HepG2 (cell line): ENCODE results near the gene FARSB. TPM values are rescaled to one million over a fixed set of nuclear protein-coding genes. Genes with fewer than 3 reads are reported as not detected.

Experiments used
- ATAC-seq: fragments of 200-7000 bp; cut with Tn5 transposase; 3 replicates; pipeline ENCODE4 v1.9.1; 2020; ENCODE audit warnings: mild to moderate bottlenecking, moderate library complexity
- BruUV-seq: library from RNA; stranded (reverse); fragments of 400-500 nt; replicated peaks from 2 replicates; lab custom pipeline; 2021; lab: Mats Ljungman, UMichigan
- CTCF ChIA-PET: fragments of 300-600 bp; formaldehyde crosslinking; extraction: SDS; loops from one replicate; lab custom pipeline; 2021; ENCODE audit warnings: low total read pairs, inconsistent platforms, low intra/inter-chr PET ratio; lab: Yijun Ruan, JAX
- POLR2A ChIA-PET: fragments of 350-600 bp; sonication (Branson Sonifier 250); formaldehyde crosslinking; loops from one replicate; lab custom pipeline; 2020; ENCODE audit warnings: antibody characterized with exemption, inconsistent platforms; lab: Yijun Ruan, JAX
- DNase-seq: peaks from one replicate; pipeline ENCODE4 v3.0.0-alpha.2; 2015; ENCODE audit warnings: low spot score
- FAIRE-seq: peaks from 3 replicates; lab custom pipeline; 2011; peaks lifted over from hg19 to GRCh38; lab: Jason Lieb, UNC
- H2AFZ ChIP-seq: one replicate; pipeline ENCODE4 v1.6.1; 2011; ENCODE audit warnings: low read length, inconsistent platforms
- H3K27ac ChIP-seq: fragments of 300-600 bp; 3 replicates; pipeline ENCODE4 v1.8.0; 2011; ENCODE audit warnings: mixed run types, mild to moderate bottlenecking, mixed read lengths, low read length, inconsistent platforms; ENCODE audit not compliant: insufficient read depth; ENCODE audit errors: extremely low read length
- H3K27me3 ChIP-seq, 2 experiments: fragments of 200-600 bp in 1 of 2; 2 replicates in 1 of 2; 3 replicates in 1 of 2; pipeline versions ENCODE4 v1.6.0 to v1.8.0; 2011; ENCODE audit warnings: low read length in 2 of 2, mild to moderate bottlenecking in 2 of 2, moderate library complexity in 2 of 2, inconsistent platforms in 1 of 2; ENCODE audit not compliant: insufficient read depth in 2 of 2, control insufficient read depth in 1 of 2
- H3K36me3 ChIP-seq, 2 experiments: fragments of 200-600 bp in 1 of 2; replicated peaks in 1 of 2; 2 replicates in 1 of 2; 3 replicates in 1 of 2; pipeline versions ENCODE4 v1.5.1 to v1.8.0; 2011; ENCODE audit warnings: low read length in 2 of 2, inconsistent platforms in 1 of 2; ENCODE audit not compliant: insufficient read depth in 2 of 2, control insufficient read depth in 1 of 2
- H3K4me1 ChIP-seq: 2 replicates; pipeline ENCODE4 v1.5.1; 2012; ENCODE audit warnings: low read length, inconsistent platforms; ENCODE audit not compliant: insufficient read depth
- H3K4me2 ChIP-seq: 2 replicates; pipeline ENCODE4 v1.6.0; 2011; ENCODE audit warnings: low read depth, low read length, inconsistent platforms
- H3K4me3 ChIP-seq, 3 experiments: fragments of 200-600 bp in 1 of 3; sonication (generic), shearing (Covaris generic) in 1 of 3; replicated peaks in 1 of 3; 2 replicates each; pipeline ENCODE4 v1.5.1; 2011 to 2016; ENCODE audit warnings: low read length in 3 of 3, inconsistent platforms in 2 of 3, low read depth in 2 of 3, mild to moderate bottlenecking in 2 of 3, control low read depth in 1 of 3, mixed read lengths in 1 of 3; ENCODE audit not compliant: insufficient read depth in 1 of 3
- H3K79me2 ChIP-seq: one replicate; pipeline ENCODE4 v1.6.1; 2011; ENCODE audit warnings: low read length, inconsistent platforms; ENCODE audit not compliant: insufficient read depth
- H3K9ac ChIP-seq: 2 replicates; pipeline ENCODE4 v1.6.0; 2011; ENCODE audit warnings: mild to moderate bottlenecking, low read depth, low read length, inconsistent platforms; ENCODE audit not compliant: insufficient read depth
- H3K9me3 ChIP-seq: 2 replicates; pipeline ENCODE4 v1.5.1; 2012; ENCODE audit warnings: mild to moderate bottlenecking, low read length
- H4K20me1 ChIP-seq: 2 replicates; pipeline ENCODE4 v1.6.0; 2011; ENCODE audit warnings: inconsistent platforms, mild to moderate bottlenecking, low read length, moderate library complexity; ENCODE audit not compliant: insufficient read depth
- DZIP1 ChIP-seq: sonication (generic); formaldehyde crosslinking; IDR thresholded peaks from 2 replicates; pipeline ENCODE4 v1.5.0; 2020; ENCODE audit warnings: mild to moderate bottlenecking, missing genetic modification reagents
- FOSL2 ChIP-seq: sonication (generic); formaldehyde crosslinking; IDR thresholded peaks from 2 replicates; pipeline ENCODE4 v1.4.0; 2020; ENCODE audit warnings: missing genetic modification reagents
- FOXA3 ChIP-seq: IDR thresholded peaks from 2 replicates; pipeline ENCODE4 v1.6.1; 2016; ENCODE audit warnings: missing genetic modification reagents, missing compliant biosample characterization
- GATAD1 ChIP-seq: IDR thresholded peaks from 2 replicates; pipeline ENCODE4 v1.6.1; 2016; ENCODE audit warnings: missing genetic modification reagents, missing compliant biosample characterization
- HIVEP1 ChIP-seq: sonication (generic); formaldehyde crosslinking; IDR thresholded peaks from 2 replicates; pipeline ENCODE4 v1.4.0; 2020; ENCODE audit warnings: mild to moderate bottlenecking, missing genetic modification reagents
- KDM3A ChIP-seq: IDR thresholded peaks from 2 replicates; pipeline ENCODE4 v1.6.1; 2018; ENCODE audit warnings: low read depth, missing compliant biosample characterization
- MAFG ChIP-seq: sonication (generic); formaldehyde crosslinking; IDR thresholded peaks from 2 replicates; pipeline ENCODE4 v1.5.1; 2020; ENCODE audit warnings: mild to moderate bottlenecking, missing genetic modification reagents
- MED1 ChIP-seq: sonication (generic); formaldehyde crosslinking; IDR thresholded peaks from 2 replicates; pipeline ENCODE4 v1.4.0; 2020; ENCODE audit warnings: missing genetic modification reagents
- MEIS2 ChIP-seq: sonication (generic); formaldehyde crosslinking; IDR thresholded peaks from 2 replicates; pipeline ENCODE4 v1.9.0; 2021; ENCODE audit warnings: mild to moderate bottlenecking, missing genetic modification reagents
- NAIF1 ChIP-seq: sonication (generic); formaldehyde crosslinking; IDR thresholded peaks from 2 replicates; pipeline ENCODE4 v1.5.0; 2020; ENCODE audit warnings: mild to moderate bottlenecking, missing genetic modification reagents, borderline replicate concordance
- RARG ChIP-seq: sonication (generic); formaldehyde crosslinking; IDR thresholded peaks from 2 replicates; pipeline ENCODE4 v1.4.0; 2020; ENCODE audit warnings: low read depth, mild to moderate bottlenecking, missing genetic modification reagents
- SMARCC2 ChIP-seq: fragments of 450-650 bp; IDR thresholded peaks from 2 replicates; pipeline ENCODE4 v1.6.1; 2017; ENCODE audit warnings: antibody characterized with exemption, mild to moderate bottlenecking
- U2AF2 ChIP-seq: fragments of 200-400 bp; formaldehyde crosslinking; IDR thresholded peaks from 2 replicates; pipeline ENCODE4 v1.6.1; 2017; ENCODE audit warnings: low read depth, mild to moderate bottlenecking, low read length
- WIZ ChIP-seq: sonication (generic); formaldehyde crosslinking; IDR thresholded peaks from 2 replicates; pipeline ENCODE4 v1.5.1; 2020; ENCODE audit warnings: mild to moderate bottlenecking, missing genetic modification reagents
- ZNF256 ChIP-seq: sonication (generic); formaldehyde crosslinking; conservative IDR thresholded peaks from 2 replicates; pipeline ENCODE4 v1.4.0; 2020; ENCODE audit warnings: missing genetic modification reagents
- ZNF7 ChIP-seq: IDR thresholded peaks from 2 replicates; pipeline ENCODE4 v1.6.1; 2016; ENCODE audit warnings: missing biosample characterization, missing genetic modification reagents
- WGBS: methylation state at CpG from one replicate; pipeline ENCODE4 v1.1.6; 2017; ENCODE audit warnings: low lambda C conversion rate; 5-methylcytosine and 5-hydroxymethylcytosine counted together
- in situ Hi-C: cut with HindIII; loops from 2 replicates; pipeline ENCODE4 v1.10.0; 2017; ENCODE audit warnings: low pct_unique_long_range_greater_than_20kb; ENCODE audit not compliant: extremely low pct_ligation_motif_present
- intact Hi-C: fragments of 100-400 bp; cut with micrococcal nuclease; formaldehyde crosslinking; loops from one replicate; pipeline ENCODE4 v1.10.0; 2022; ENCODE audit not compliant: unreplicated experiment
- polyA plus RNA-seq, 8 experiments: library from polyadenylated mRNA; depleted of rRNA in 3 of 8; stranded (reverse) in 7 of 8; unstranded in 1 of 8; fragments of >200 nt; fragmentation: Illumina TruSeq in 4 of 8; extraction: Trizol in 4 of 8; gene quantifications; 2 replicates each; pipeline versions ENCODE4 v1.2.1 to v1.2.3, GENCODE V29; 2011 to 2016; ENCODE audit warnings: low read depth in 4 of 8, missing spikeins in 1 of 8, mixed read lengths in 1 of 8; ENCODE audit not compliant: insufficient read depth in 1 of 8
- total RNA-seq, 5 experiments: library from RNA; depleted of rRNA; stranded (reverse); fragments of >200 nt; fragmentation: Illumina TruSeq; extraction: Trizol; gene quantifications; 2 replicates each; pipeline ENCODE4 v1.2.3, GENCODE V29; 2016; ENCODE audit warnings: low read depth in 1 of 5

Gene FARSB
- total and polyA plus RNA-seq, 2 of the 13 experiments (the other 11 are each of a cell fraction or from before 2014, with no cell fraction given): 23.3 to 45.9 TPM

- Histone ChIP-seq H2AFZ (no peak overlapping the region), H3K4me2 (no peak overlapping the region), H3K9ac (no peak overlapping the region), H3K4me3 (no peak overlapping the region), H3K79me2 (no peaks in the 10 kb centered on the region), H3K9me3 (no peaks in the 10 kb centered on the region), H3K4me1 (no peaks in the 10 kb centered on the region), H3K27ac (no peak overlapping the region), H3K27me3 (no peaks in the 10 kb centered on the region), H4K20me1 (no peaks in the 10 kb centered on the region), H3K36me3 (peaks cover 11 to 76% of the 10 kb centered on the region in 2 experiments)
- POLR2A ChIA-PET: no interaction called here
- FAIRE-seq (no peak), DNase-seq (no peak), ATAC-seq (no peak)
- intact Hi-C loops (no loop called here), in situ Hi-C loops (no loop called here)
- WGBS: 98% methylated on average over 4 of the region's 4 CpGs
- TF ChIP-seq GATAD1 (CRISPR knock-in tag): no peak
- no peak for TF ChIP-seq ZNF256 (CRISPR knock-in tag)
- TF ChIP-seq HIVEP1 (CRISPR knock-in tag): no peak
- TF ChIP-seq NAIF1 (CRISPR knock-in tag): no peak
- TF ChIP-seq MAFG (CRISPR knock-in tag): no peak
- TF ChIP-seq DZIP1 (CRISPR knock-in tag): no peak
- TF ChIP-seq MED1 (CRISPR knock-in tag): no peak
- no peak for TF ChIP-seq RARG (CRISPR knock-in tag)
- no peak for TF ChIP-seq SMARCC2
- TF ChIP-seq U2AF2: no peak
- no peak for TF ChIP-seq KDM3A (CRISPR knock-in tag)
- no peak for TF ChIP-seq MEIS2
- TF ChIP-seq FOSL2: no peak
- TF ChIP-seq FOXA3 (CRISPR knock-in tag): no peak
- TF ChIP-seq WIZ (CRISPR knock-in tag): no peak
- TF ChIP-seq ZNF7 (CRISPR knock-in tag): no peak
- CTCF ChIA-PET: no interaction called here
- no TSS peak for BruUV-seq
Observed at GRCh38 chr2:222621893-222622292, 34.0 kb downstream of the FARSB start.
